ENCODE measurements around the gene SPAM1. TPM values are rescaled to one million over a fixed set of nuclear protein-coding genes. Genes with fewer than 3 reads are reported as not detected.

Gene SPAM1, protein sequence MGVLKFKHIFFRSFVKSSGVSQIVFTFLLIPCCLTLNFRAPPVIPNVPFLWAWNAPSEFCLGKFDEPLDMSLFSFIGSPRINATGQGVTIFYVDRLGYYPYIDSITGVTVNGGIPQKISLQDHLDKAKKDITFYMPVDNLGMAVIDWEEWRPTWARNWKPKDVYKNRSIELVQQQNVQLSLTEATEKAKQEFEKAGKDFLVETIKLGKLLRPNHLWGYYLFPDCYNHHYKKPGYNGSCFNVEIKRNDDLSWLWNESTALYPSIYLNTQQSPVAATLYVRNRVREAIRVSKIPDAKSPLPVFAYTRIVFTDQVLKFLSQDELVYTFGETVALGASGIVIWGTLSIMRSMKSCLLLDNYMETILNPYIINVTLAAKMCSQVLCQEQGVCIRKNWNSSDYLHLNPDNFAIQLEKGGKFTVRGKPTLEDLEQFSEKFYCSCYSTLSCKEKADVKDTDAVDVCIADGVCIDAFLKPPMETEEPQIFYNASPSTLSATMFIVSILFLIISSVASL
- not detected in 3 replicates for total RNA-seq

GRCh38 chr7:123924941-123925340 is at the start of gene SPAM1:
Gene SPAM1 (plus strand): TSS chr7:123925241. CDS start chr7:123953571, 28,330 bp downstream.
- TF ChIP-seq CTCF (IDR thresholded peaks at IDR 0.05; ENCODE audit: unreplicated experiment): no peak
- DNase-seq (ENCODE audit: low spot score in 2 of 2, unreplicated experiment in 2 of 2): no peak
- H3K9me3 Mint-ChIP-seq: peaks cover 6% of the 10 kb centered on the region
- H3K4me1 Mint-ChIP-seq: peaks cover 4% of the 10 kb centered on the region
- H3K27me3 Mint-ChIP-seq (ENCODE audit: low read depth): no peaks in the 10 kb centered on the region
- H3K27ac Mint-ChIP-seq: no peak within 1 kb of the TSS
- no peak within 1 kb of the TSS for H3K4me3 Mint-ChIP-seq
- H3K36me3 Mint-ChIP-seq: no peaks in the 10 kb centered on the region

GRCh38 chr7:123876557-123877256 is 48.3 kb upstream of the SPAM1 start:
- Mint-ChIP-seq H3K9me3 (no peaks in the 10 kb centered on the region), H3K27ac (no peak overlapping the region), H3K36me3 (no peaks in the 10 kb centered on the region), H3K27me3 (ENCODE audit: low read depth) (no peaks in the 10 kb centered on the region), H3K4me1 (peaks cover 4% of the 10 kb centered on the region), H3K4me3 (no peak overlapping the region)
- DNase-seq (ENCODE audit: low spot score in 2 of 2, unreplicated experiment in 2 of 2): no peak
- no peak for TF ChIP-seq CTCF (IDR thresholded peaks at IDR 0.05; ENCODE audit: unreplicated experiment)

DNA sequence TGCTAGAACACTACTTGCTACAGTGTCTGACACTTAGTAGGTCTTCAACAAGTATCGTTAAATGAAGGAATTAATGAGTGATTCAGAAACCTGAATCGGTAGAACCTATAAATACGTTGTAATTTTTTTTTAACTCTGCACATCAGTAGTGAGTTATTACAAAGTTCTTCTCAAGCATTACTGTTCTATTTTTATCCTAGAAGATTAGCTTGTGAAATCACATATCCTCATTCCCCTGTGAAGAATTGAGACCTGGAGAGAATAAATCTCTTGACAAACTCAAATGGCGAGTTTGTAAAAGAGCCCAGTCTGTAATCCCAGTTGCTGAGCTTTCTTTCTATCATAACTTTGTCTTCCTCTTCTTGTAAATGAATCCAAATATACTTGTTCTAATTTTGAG is 45.4 kb upstream of the SPAM1 start:
- no peaks in the 10 kb centered on the region for H3K4me1 Mint-ChIP-seq
- H3K4me3 Mint-ChIP-seq: no peak overlapping the region
- no peak for TF ChIP-seq CTCF (IDR thresholded peaks at IDR 0.05; ENCODE audit: unreplicated experiment)
- no peak for DNase-seq (ENCODE audit: low spot score in 2 of 2, unreplicated experiment in 2 of 2)
- H3K9me3 Mint-ChIP-seq: no peaks in the 10 kb centered on the region
- no peaks in the 10 kb centered on the region for H3K27me3 Mint-ChIP-seq (ENCODE audit: low read depth)
- H3K27ac Mint-ChIP-seq: no peak overlapping the region
- no peaks in the 10 kb centered on the region for H3K36me3 Mint-ChIP-seq

- no peak for DNase-seq (ENCODE audit: low spot score in 2 of 2, unreplicated experiment in 2 of 2)
- no peak overlapping the region for H3K4me3 Mint-ChIP-seq
- no peaks in the 10 kb centered on the region for H3K27me3 Mint-ChIP-seq (ENCODE audit: low read depth)
- no peak for TF ChIP-seq CTCF (IDR thresholded peaks at IDR 0.05; ENCODE audit: unreplicated experiment)
- H3K9me3 Mint-ChIP-seq: peaks cover 5% of the 10 kb centered on the region
- no peaks in the 10 kb centered on the region for H3K4me1 Mint-ChIP-seq
- H3K27ac Mint-ChIP-seq: no peak overlapping the region
- no peaks in the 10 kb centered on the region for H3K36me3 Mint-ChIP-seq
Observed at GRCh38 chr7:123881300-123881699, 43.7 kb upstream of the SPAM1 start.

- no peak for DNase-seq (ENCODE audit: low spot score in 2 of 2, unreplicated experiment in 2 of 2)
- Mint-ChIP-seq H3K27me3 (ENCODE audit: low read depth) (no peaks in the 10 kb centered on the region), H3K4me1 (no peaks in the 10 kb centered on the region), H3K4me3 (no peak overlapping the region), H3K27ac (no peak overlapping the region), H3K36me3 (no peaks in the 10 kb centered on the region), H3K9me3 (peaks cover 11% of the 10 kb centered on the region)
- no peak for TF ChIP-seq CTCF (IDR thresholded peaks at IDR 0.05; ENCODE audit: unreplicated experiment)
Observed at GRCh38 chr7:123883154-123883553, 41.9 kb upstream of the SPAM1 start.

All from mesothelial cell of epicardium (in vitro differentiated cells).